GM12878 (cell line): ENCODE data around the gene PDE9A.

Source experiments
- HDGF ChIP-seq: fragments of 450-650 bp; IDR thresholded peaks from 2 replicates; pipeline ENCODE4 v1.6.1; 2016; ENCODE audit warnings: antibody characterized with exemption
- IRF3 ChIP-seq: fragments of 450-650 bp; IDR thresholded peaks from 2 replicates; pipeline ENCODE4 v1.6.1; 2014; ENCODE audit warnings: mild to moderate bottlenecking
- JUNB ChIP-seq: IDR thresholded peaks from 2 replicates; pipeline ENCODE4 v1.6.1; 2016; ENCODE audit warnings: antibody characterized with exemption, mild to moderate bottlenecking
- POLR2AphosphoS2 ChIP-seq: IDR thresholded peaks from 2 replicates; pipeline ENCODE4 v1.6.1; 2011; ENCODE audit warnings: low read depth, mild to moderate bottlenecking, low read length, improper control_type of control experiment, moderate library complexity
- RCOR1 ChIP-seq: conservative IDR thresholded peaks from 2 replicates; pipeline ENCODE4 v1.6.1; 2012; ENCODE audit warnings: low read depth, low read length, improper control_type of control experiment
- SMC3 ChIP-seq: IDR thresholded peaks from 2 replicates; pipeline ENCODE4 v1.6.1; 2011; ENCODE audit warnings: low read length, improper control_type of control experiment, borderline replicate concordance
- SRF ChIP-seq, 2 experiments: IDR thresholded peaks; 2 replicates each; pipeline ENCODE4 v1.6.1; 2011; ENCODE audit warnings: low read depth in 2 of 2, low read length in 2 of 2, mild to moderate bottlenecking in 1 of 2, moderate library complexity in 1 of 2
- TF ChIP-seq, protein P1 (sequence below): fragments of 450-650 bp; IDR thresholded peaks from 2 replicates; pipeline ENCODE4 v1.6.1; 2017; ENCODE audit warnings: low read depth, mild to moderate bottlenecking, moderate library complexity
- TF ChIP-seq, protein P2 (sequence below), 3 experiments: IDR thresholded peaks in 2 of 3; conservative IDR thresholded peaks in 1 of 3; 2 replicates each; pipeline ENCODE4 v1.5.1; 2011; ENCODE audit warnings: low read depth in 3 of 3, low read length in 3 of 3, mild to moderate bottlenecking in 3 of 3, control low read depth in 2 of 3, moderate library complexity in 2 of 3, inconsistent platforms in 1 of 3, mixed read lengths in 1 of 3; ENCODE audit not compliant: control insufficient read depth in 2 of 3, insufficient read depth in 1 of 3; ENCODE audit errors: extremely low read depth in 1 of 3
- TF ChIP-seq, protein P3 (sequence below): IDR thresholded peaks from 2 replicates; pipeline ENCODE4 v1.6.1; 2012; ENCODE audit warnings: low read depth, low read length, improper control_type of control experiment

DNA sequence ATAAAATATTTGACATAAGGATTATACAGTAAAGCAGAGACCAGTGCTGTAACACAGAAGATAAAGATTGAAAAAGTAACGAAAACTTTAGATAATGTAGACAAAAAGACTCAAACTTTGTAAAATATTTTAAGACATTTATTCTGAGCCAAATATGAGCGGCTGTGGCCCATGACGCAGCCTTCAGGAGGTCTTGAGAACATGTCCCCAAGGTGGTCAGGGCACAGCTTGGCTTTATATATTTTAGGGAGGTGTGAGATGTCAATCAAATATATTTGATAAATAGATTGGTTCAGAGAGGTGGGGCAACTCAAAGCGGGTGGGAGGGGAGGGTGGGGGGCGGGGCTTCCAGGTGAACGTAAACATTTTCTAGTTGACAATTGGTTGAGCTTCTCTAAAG is 144.7 kb downstream of the PDE9A start:
- no peak for TF ChIP-seq HDGF
- TF ChIP-seq, protein P1, sequence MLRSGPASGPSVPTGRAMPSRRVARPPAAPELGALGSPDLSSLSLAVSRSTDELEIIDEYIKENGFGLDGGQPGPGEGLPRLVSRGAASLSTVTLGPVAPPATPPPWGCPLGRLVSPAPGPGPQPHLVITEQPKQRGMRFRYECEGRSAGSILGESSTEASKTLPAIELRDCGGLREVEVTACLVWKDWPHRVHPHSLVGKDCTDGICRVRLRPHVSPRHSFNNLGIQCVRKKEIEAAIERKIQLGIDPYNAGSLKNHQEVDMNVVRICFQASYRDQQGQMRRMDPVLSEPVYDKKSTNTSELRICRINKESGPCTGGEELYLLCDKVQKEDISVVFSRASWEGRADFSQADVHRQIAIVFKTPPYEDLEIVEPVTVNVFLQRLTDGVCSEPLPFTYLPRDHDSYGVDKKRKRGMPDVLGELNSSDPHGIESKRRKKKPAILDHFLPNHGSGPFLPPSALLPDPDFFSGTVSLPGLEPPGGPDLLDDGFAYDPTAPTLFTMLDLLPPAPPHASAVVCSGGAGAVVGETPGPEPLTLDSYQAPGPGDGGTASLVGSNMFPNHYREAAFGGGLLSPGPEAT: no peak
- no peak for TF ChIP-seq POLR2AphosphoS2
- TF ChIP-seq SMC3: no peak
- no peak for TF ChIP-seq JUNB
- no peak for TF ChIP-seq SRF (IDR thresholded peaks at IDR 0.05; ENCODE audit: low read depth in 2 of 2, low read length in 2 of 2)
- TF ChIP-seq, protein P2, sequence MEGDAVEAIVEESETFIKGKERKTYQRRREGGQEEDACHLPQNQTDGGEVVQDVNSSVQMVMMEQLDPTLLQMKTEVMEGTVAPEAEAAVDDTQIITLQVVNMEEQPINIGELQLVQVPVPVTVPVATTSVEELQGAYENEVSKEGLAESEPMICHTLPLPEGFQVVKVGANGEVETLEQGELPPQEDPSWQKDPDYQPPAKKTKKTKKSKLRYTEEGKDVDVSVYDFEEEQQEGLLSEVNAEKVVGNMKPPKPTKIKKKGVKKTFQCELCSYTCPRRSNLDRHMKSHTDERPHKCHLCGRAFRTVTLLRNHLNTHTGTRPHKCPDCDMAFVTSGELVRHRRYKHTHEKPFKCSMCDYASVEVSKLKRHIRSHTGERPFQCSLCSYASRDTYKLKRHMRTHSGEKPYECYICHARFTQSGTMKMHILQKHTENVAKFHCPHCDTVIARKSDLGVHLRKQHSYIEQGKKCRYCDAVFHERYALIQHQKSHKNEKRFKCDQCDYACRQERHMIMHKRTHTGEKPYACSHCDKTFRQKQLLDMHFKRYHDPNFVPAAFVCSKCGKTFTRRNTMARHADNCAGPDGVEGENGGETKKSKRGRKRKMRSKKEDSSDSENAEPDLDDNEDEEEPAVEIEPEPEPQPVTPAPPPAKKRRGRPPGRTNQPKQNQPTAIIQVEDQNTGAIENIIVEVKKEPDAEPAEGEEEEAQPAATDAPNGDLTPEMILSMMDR (IDR thresholded peaks at IDR 0.05 in 2 of 3, conservative IDR thresholded peaks at IDR 0.05 in 1 of 3; ENCODE audit: control insufficient read depth in 2 of 3, extremely low read depth in 1 of 3, insufficient read depth in 1 of 3, low read depth in 3 of 3, low read length in 3 of 3): no peak
- TF ChIP-seq, protein P3, sequence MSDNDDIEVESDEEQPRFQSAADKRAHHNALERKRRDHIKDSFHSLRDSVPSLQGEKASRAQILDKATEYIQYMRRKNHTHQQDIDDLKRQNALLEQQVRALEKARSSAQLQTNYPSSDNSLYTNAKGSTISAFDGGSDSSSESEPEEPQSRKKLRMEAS: no peak
- no peak for TF ChIP-seq IRF3
- TF ChIP-seq RCOR1: no peak
